ENCODE results near the gene ENG.
A peak's percentile ranks its signal among the peaks of the same experiment; 100 is the strongest.

ENG gene

DNA sequence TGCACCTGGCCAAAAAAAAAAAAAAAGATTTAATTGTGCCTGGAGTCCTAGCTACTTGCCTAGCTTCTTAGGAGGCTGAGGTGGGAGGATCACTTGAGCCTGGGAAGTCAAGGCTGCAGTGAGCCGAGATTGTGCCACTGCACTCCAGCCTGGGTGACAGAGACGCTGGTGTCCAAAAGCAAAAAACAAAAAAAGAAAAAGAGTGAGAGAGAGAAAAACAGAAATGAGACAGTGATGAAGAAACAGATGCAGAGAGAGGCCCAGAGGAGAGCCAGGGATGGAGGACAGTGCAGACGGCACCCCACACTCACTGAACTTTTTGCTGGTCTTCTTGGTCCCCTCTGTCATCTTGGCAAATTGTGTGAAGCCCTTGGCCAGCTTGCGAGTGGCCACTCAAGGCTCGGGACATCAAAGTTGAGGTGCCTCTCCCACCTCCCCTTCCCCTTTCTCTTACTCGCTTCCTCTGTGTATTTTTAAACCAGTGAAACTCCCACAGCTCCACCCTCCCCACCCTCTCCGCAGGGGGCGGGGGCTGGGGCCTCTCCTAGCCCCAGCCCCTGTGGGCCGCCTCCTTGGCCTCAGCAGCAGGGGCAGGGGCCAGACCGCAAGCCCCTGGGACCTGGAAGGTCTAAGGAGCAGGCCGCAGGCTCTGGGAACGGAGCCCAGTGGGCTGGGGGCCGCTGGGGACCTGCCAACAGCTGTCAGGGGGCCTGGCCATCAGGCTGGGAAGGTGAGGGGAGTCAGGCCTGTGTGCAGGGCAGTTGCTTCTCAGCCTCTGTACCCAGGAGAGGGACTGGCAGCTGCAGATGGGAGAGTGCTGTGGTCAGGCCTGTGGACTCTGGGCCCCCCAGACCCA lies 76.0 kb downstream of the ENG start, which contains the start of gene SH2D3C:
Gene SH2D3C (minus strand): TSS at position 387 of the 856 bp plus-strand sequence. CDS start 39 bp downstream, at position 348.
- H3K27me3 ChIP-seq (ENCODE audit: control insufficient read depth in 5 of 5, insufficient read depth in 4 of 5, low read length in 5 of 5), result no peaks in the 10 kb centered on the region
- H3K4me3 ChIP-seq (ENCODE audit: low read depth in 1 of 5, low read length in 5 of 5), result peak within 1 kb of the TSS; percentile 12 to 58 (median 50)
- H3K4me1 ChIP-seq (ENCODE audit: control insufficient read depth in 5 of 5, insufficient read depth in 5 of 5, low read length in 5 of 5), result peaks cover 12 to 50% (median 42%) of the 10 kb centered on the region in 5 donors
- peak within 1 kb of the TSS; percentile 67 for H3K27ac ChIP-seq (ENCODE audit: low read depth, low read length)
- H3K9ac ChIP-seq (ENCODE audit: low read length in 5 of 5), result peak within 1 kb of the TSS in 3 of 5 donors; percentile 38 to 56 (median 48)
- H3K36me3 ChIP-seq (ENCODE audit: control insufficient read depth in 5 of 5, insufficient read depth in 5 of 5, low read length in 5 of 5), result no peaks in the 10 kb centered on the region
- H3K9me3 ChIP-seq (ENCODE audit: control insufficient read depth in 5 of 5, low read length in 5 of 5), result no peaks in the 10 kb centered on the region

DNA sequence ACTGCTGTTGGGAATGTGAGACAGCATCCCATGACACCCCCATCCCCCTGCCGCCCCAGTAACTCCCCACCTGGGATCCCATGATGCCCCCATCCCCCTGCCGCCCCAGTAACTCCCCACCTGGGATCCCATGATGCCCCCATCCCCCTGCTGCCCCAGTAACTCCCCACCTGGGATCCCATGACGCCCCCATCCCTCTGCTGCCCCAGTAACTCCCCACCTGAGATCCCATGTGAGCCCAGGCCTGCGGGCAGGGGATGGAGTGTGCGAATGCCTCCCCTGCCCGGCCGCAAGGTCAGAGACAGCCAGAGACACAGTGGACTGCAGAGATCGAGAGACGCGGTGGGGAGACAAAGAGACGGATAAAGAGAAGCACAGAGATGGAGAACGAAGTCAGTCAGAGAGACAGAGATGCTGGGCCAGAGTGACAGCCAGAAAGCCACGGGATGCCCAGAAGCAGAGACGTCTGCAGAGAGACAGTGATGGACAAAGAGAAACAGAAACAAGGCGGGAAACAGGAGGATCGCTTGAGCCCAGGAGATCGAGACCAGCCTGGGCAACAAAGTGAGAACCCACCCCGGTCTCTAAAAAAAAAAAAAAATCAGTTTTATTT lies 77.0 kb downstream of the ENG start:
- no peaks in the 10 kb centered on the region for H3K27me3 ChIP-seq (ENCODE audit: control insufficient read depth in 5 of 5, insufficient read depth in 4 of 5, low read length in 5 of 5)
- peaks cover 10 to 40% (median 33%) of the 10 kb centered on the region in 5 donors for H3K4me1 ChIP-seq (ENCODE audit: control insufficient read depth in 5 of 5, insufficient read depth in 5 of 5, low read length in 5 of 5)
- peak overlapping the region in 4 of 5 donors; percentile 47 to 58 (median 52) for H3K4me3 ChIP-seq (ENCODE audit: low read depth in 1 of 5, low read length in 5 of 5)
- H3K9me3 ChIP-seq (ENCODE audit: control insufficient read depth in 5 of 5, low read length in 5 of 5), result no peaks in the 10 kb centered on the region
- no peak overlapping the region for H3K27ac ChIP-seq (ENCODE audit: low read depth, low read length)
- no peaks in the 10 kb centered on the region for H3K36me3 ChIP-seq (ENCODE audit: control insufficient read depth in 5 of 5, insufficient read depth in 5 of 5, low read length in 5 of 5)
- H3K9ac ChIP-seq (ENCODE audit: low read length in 5 of 5), result peak overlapping the region in 1 of 5 donors; percentile 38

DNA sequence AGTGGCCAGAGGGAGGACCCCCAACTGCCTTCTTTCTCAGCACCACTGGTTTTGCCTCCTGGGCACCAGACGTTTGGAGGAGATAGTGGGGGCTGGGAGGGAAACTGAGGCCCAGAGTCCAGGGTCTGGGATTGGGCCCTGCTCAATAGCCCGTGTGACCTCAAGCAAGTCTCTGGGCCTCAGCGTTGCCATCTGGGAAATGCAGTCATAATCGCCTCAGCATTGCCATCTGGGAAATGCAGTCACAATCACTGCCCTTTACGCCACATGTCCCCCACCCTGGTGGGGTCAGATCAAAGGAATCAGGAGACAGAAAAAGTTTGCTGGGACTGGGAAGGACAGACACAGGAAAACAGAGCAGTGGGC lies 77.6 kb downstream of the ENG start:
- Histone ChIP-seq H3K27ac (ENCODE audit: low read depth, low read length) (no peak overlapping the region), H3K36me3 (ENCODE audit: control insufficient read depth in 5 of 5, insufficient read depth in 5 of 5, low read length in 5 of 5) (no peaks in the 10 kb centered on the region), H3K9ac (ENCODE audit: low read length in 5 of 5) (peak overlapping the region in 2 of 5 donors; percentile 10 to 38)

DNA sequence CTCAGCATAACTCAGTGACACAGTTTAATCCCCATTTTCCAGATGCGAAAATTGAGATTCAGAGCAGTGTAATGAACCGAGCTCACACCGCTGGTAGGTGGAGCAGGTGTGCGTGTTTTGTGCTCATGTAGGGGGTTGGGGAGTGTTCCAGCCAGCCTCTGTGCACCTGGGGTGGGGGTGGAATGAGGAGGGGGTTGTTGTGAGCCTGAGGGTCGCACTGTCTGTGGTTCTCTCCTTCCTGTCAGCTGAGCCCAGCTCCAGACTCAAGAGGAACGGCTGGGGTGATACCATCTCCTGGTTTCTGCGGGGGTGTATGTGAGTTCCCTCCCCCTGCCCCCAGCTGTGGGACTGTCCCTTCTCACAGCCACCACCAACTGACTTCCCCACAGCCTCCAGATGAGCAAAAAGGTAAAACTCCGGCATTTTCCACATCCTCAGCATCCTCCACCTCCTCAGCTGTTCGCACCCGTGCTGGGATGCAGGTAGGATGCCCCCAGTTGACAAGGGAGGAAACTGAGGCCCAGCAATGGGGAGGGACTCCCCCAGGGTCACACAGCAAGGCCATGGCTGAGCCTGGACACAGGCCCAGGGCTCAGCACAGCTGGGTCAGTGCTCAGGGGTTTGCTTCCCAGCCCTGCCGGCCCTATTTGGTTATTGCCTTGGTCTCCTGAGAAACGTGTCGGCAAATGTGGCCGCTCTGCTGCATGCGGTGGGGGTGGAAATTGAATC lies 78.1 kb downstream of the ENG start:
- peak overlapping the region in 2 of 5 donors; percentile 10 to 38 for H3K9ac ChIP-seq (ENCODE audit: low read length in 5 of 5)
- peaks cover 12 to 42% (median 37%) of the 10 kb centered on the region in 5 donors for H3K4me1 ChIP-seq (ENCODE audit: control insufficient read depth in 5 of 5, insufficient read depth in 5 of 5, low read length in 5 of 5)
- no peaks in the 10 kb centered on the region for H3K9me3 ChIP-seq (ENCODE audit: control insufficient read depth in 5 of 5, low read length in 5 of 5)
- H3K27ac ChIP-seq (ENCODE audit: low read depth, low read length), result no peak overlapping the region
- no peaks in the 10 kb centered on the region for H3K27me3 ChIP-seq (ENCODE audit: control insufficient read depth in 5 of 5, insufficient read depth in 4 of 5, low read length in 5 of 5)
- peak overlapping the region; percentile 7 to 58 (median 49) for H3K4me3 ChIP-seq (ENCODE audit: low read depth in 1 of 5, low read length in 5 of 5)
- H3K36me3 ChIP-seq (ENCODE audit: control insufficient read depth in 5 of 5, insufficient read depth in 5 of 5, low read length in 5 of 5), result no peaks in the 10 kb centered on the region

More for the DNA sequence above, 77.6 kb downstream of the ENG start:
- H3K27me3 ChIP-seq (ENCODE audit: control insufficient read depth in 5 of 5, insufficient read depth in 4 of 5, low read length in 5 of 5), result no peaks in the 10 kb centered on the region
- peak overlapping the region in 4 of 5 donors; percentile 47 to 58 (median 52) for H3K4me3 ChIP-seq (ENCODE audit: low read depth in 1 of 5, low read length in 5 of 5)
- peaks cover 10 to 39% (median 33%) of the 10 kb centered on the region in 5 donors for H3K4me1 ChIP-seq (ENCODE audit: control insufficient read depth in 5 of 5, insufficient read depth in 5 of 5, low read length in 5 of 5)
- H3K9me3 ChIP-seq (ENCODE audit: control insufficient read depth in 5 of 5, low read length in 5 of 5), result no peaks in the 10 kb centered on the region

DNA sequence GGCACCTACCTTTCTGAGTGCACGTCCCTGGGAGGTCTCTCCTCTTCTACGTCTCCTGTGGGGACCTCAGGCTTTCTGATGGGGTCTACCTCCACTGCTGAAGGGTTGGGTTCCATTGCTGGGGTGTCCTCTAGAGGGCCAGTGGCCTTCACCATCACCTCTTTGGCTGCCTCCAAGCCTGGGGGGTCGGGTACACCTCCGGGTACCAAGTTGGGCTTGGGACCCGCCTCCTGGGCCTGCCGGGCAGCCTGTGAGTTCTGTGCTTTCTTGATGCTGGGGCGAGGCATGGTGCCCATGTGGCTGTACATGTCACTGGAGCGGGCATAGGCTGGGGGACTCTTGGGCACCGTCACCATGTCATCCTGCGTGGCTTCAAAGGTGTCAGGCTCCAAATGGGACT lies 80.5 kb downstream of the ENG start:
- Histone ChIP-seq H3K9ac (ENCODE audit: low read length in 5 of 5) (no peak overlapping the region), H3K4me3 (ENCODE audit: low read depth in 1 of 5, low read length in 5 of 5) (no peak overlapping the region), H3K36me3 (ENCODE audit: control insufficient read depth in 5 of 5, insufficient read depth in 5 of 5, low read length in 5 of 5) (no peaks in the 10 kb centered on the region), H3K9me3 (ENCODE audit: control insufficient read depth in 5 of 5, low read length in 5 of 5) (no peaks in the 10 kb centered on the region), H3K27me3 (ENCODE audit: control insufficient read depth in 5 of 5, insufficient read depth in 4 of 5, low read length in 5 of 5) (no peaks in the 10 kb centered on the region), H3K27ac (ENCODE audit: low read depth, low read length) (no peak overlapping the region), H3K4me1 (ENCODE audit: control insufficient read depth in 5 of 5, insufficient read depth in 5 of 5, low read length in 5 of 5) (peaks cover 9 to 46% (median 35%) of the 10 kb centered on the region in 5 donors)

DNA sequence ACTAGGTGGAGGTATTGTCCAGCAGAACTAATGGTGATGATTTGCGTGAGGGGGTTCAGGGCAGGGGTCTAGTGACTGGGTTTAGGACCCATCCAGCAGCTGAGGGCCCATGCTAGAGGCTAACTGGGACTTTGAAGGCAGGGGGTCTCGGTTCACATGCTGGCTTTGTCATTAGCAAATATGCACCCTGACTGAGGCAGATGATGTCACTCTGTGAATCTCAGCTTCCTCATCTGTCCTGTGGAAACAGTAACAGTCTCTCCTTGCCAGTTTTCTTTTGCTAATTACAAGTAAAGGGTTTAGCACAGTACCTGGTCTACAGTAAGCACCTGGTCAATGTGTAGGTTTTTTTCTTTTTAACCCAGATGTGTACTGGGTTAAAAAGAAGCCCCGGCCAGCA lies 81.2 kb downstream of the ENG start:
- peaks cover 6 to 44% (median 31%) of the 10 kb centered on the region in 5 donors for H3K4me1 ChIP-seq (ENCODE audit: control insufficient read depth in 5 of 5, insufficient read depth in 5 of 5, low read length in 5 of 5)
- no peak overlapping the region for H3K27ac ChIP-seq (ENCODE audit: low read depth, low read length)
- H3K27me3 ChIP-seq (ENCODE audit: control insufficient read depth in 5 of 5, insufficient read depth in 4 of 5, low read length in 5 of 5), result no peaks in the 10 kb centered on the region
- H3K9me3 ChIP-seq (ENCODE audit: control insufficient read depth in 5 of 5, low read length in 5 of 5), result no peaks in the 10 kb centered on the region
- H3K4me3 ChIP-seq (ENCODE audit: low read depth in 1 of 5, low read length in 5 of 5), result no peak overlapping the region
- H3K36me3 ChIP-seq (ENCODE audit: control insufficient read depth in 5 of 5, insufficient read depth in 5 of 5, low read length in 5 of 5), result no peaks in the 10 kb centered on the region
- no peak overlapping the region for H3K9ac ChIP-seq (ENCODE audit: low read length in 5 of 5)

DNA sequence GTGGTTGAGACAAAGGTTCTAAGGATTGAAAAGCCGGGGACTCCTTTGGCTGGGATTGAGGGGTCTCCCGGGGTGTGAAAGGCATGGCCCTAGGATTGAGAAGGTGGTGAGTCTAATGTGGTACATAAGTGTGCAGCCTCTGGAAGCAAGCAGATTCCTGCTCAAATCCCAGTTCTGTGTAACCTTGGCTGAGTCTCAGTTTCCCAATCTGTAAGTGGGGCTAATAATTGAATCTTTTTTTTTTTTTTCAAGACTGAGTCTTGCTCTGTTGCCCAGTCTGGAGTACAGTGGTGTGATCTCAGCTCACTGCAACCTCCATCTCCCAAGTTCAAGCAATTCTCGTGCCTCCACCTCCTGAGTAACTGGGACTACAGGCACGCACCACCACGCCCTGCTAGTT lies 81.9 kb downstream of the ENG start:
- H3K27me3 ChIP-seq (ENCODE audit: control insufficient read depth in 5 of 5, insufficient read depth in 4 of 5, low read length in 5 of 5), result no peaks in the 10 kb centered on the region
- no peak overlapping the region for H3K27ac ChIP-seq (ENCODE audit: low read depth, low read length)
- no peak overlapping the region for H3K4me3 ChIP-seq (ENCODE audit: low read depth in 1 of 5, low read length in 5 of 5)
- peaks cover 6 to 49% (median 32%) of the 10 kb centered on the region in 5 donors for H3K4me1 ChIP-seq (ENCODE audit: control insufficient read depth in 5 of 5, insufficient read depth in 5 of 5, low read length in 5 of 5)
- H3K36me3 ChIP-seq (ENCODE audit: control insufficient read depth in 5 of 5, insufficient read depth in 5 of 5, low read length in 5 of 5), result no peaks in the 10 kb centered on the region
- no peaks in the 10 kb centered on the region for H3K9me3 ChIP-seq (ENCODE audit: control insufficient read depth in 5 of 5, low read length in 5 of 5)
- H3K9ac ChIP-seq (ENCODE audit: low read length in 5 of 5), result no peak overlapping the region

DNA sequence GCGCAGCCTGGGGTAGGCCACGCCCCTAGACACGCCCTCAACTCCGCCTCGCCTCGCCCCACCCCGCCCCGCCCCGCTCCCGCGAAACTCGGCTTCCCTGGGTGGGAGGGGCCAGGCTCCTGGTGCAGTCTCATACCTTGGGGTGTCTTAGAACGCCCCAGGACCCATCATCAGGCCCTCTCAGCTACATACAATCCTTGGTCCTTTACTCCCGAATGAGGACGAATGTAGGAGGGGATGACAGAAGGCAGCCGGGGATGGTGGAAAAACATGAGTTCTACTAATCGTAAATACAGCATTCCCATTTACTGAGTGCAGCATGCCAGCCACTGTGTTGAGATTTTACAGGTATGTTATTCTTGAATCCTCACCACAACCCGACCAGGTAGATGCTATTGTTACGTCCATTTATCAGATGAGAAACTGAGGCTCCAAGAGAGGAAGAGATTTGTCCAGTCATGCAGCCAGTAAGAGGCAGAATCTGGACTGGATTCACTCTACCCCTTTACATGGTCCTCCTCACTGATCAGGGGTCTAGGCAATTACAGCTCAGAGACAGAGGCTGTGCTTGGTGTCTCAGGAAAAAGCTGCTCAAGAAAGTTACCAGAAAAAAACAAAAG lies 82.8 kb downstream of the ENG start:
- Histone ChIP-seq H3K4me1 (ENCODE audit: control insufficient read depth in 5 of 5, insufficient read depth in 5 of 5, low read length in 5 of 5) (peaks cover 10 to 53% (median 37%) of the 10 kb centered on the region in 5 donors), H3K9ac (ENCODE audit: low read length in 5 of 5) (no peak overlapping the region), H3K9me3 (ENCODE audit: control insufficient read depth in 5 of 5, low read length in 5 of 5) (no peaks in the 10 kb centered on the region), H3K27me3 (ENCODE audit: control insufficient read depth in 5 of 5, insufficient read depth in 4 of 5, low read length in 5 of 5) (no peaks in the 10 kb centered on the region), H3K36me3 (ENCODE audit: control insufficient read depth in 5 of 5, insufficient read depth in 5 of 5, low read length in 5 of 5) (no peaks in the 10 kb centered on the region), H3K4me3 (ENCODE audit: low read depth in 1 of 5, low read length in 5 of 5) (peak overlapping the region; percentile 22 to 72 (median 66)), H3K27ac (ENCODE audit: low read depth, low read length) (peak overlapping the region; percentile 82)

DNA sequence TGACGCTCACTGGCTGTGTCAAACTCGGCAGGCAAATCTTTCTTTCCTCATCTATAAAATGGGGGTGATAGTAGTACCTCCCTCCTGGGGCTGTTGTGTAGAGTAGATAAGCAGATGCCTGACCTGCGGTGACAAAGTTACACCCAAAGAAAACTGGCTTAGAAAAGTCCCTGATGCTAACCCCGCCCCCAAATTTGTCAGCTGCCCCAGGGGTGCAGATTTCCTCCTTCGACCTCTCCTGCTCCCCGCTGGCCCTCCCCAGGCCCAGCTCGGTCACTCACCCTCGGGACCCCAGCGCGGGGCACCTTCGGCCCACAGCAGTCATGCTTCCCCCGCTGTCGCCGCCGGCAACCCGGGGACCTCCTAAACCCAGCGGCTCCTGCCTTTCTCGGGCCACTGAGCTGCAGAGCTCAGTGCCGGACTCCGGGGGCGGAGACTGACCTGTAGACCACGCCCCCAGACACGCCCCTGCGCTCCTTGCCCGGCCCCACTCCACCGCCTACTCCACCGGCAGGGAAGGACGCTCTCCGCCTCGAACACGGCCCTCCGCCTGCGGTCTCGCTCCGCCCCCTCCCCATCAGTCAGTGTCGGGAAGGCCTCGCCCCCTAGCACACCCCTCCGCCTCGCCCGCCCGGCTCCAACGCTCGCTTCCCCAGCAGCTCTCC lies 83.4 kb downstream of the ENG start:
- Histone ChIP-seq H3K27ac (ENCODE audit: low read depth, low read length) (peak overlapping the region; percentile 82), H3K36me3 (ENCODE audit: control insufficient read depth in 5 of 5, insufficient read depth in 5 of 5, low read length in 5 of 5) (peaks cover 0 to 3% (median 0%) of the 10 kb centered on the region in 5 donors), H3K4me3 (ENCODE audit: low read depth in 1 of 5, low read length in 5 of 5) (peak overlapping the region; percentile 66 to 79 (median 72)), H3K9ac (ENCODE audit: low read length in 5 of 5) (peak overlapping the region in 4 of 5 donors; percentile 26 to 68 (median 63)), H3K4me1 (ENCODE audit: control insufficient read depth in 5 of 5, insufficient read depth in 5 of 5, low read length in 5 of 5) (peaks cover 10 to 53% (median 34%) of the 10 kb centered on the region in 5 donors), H3K9me3 (ENCODE audit: control insufficient read depth in 5 of 5, low read length in 5 of 5) (no peaks in the 10 kb centered on the region), H3K27me3 (ENCODE audit: control insufficient read depth in 5 of 5, insufficient read depth in 4 of 5, low read length in 5 of 5) (no peaks in the 10 kb centered on the region)

Measured in subcutaneous abdominal adipose tissue (tissue), 5 donors.